Lower leg skin (tissue), 4 donors: Measurements from ENCODE around the gene NDUFA7. TPM values are rescaled to one million over a fixed set of nuclear protein-coding genes. Genes with fewer than 3 reads are reported as not detected.
A peak's percentile ranks its signal among the peaks of the same experiment; 100 is the strongest.
"Not testable (repeated sequence)": the region's sequence is repeated elsewhere in the genome, so short reads cannot be mapped to it uniquely, and the experiment has no call there.

Experiments
- DNase-seq, 2 donors: peaks; one replicate each; pipeline ENCODE4 v3.0.0-alpha.2; 2019; ENCODE audit warnings: low spot score in 2 of 2
- H3K4me3 ChIP-seq: fragments of 200-600 bp; sonication (generic); 2 replicates; pipeline ENCODE4 v1.5.1; 2017; ENCODE audit warnings: mild to moderate bottlenecking, low read depth; ENCODE audit not compliant: poor library complexity, severe bottlenecking
- CTCF ChIP-seq, 3 donors: fragments of 450-650 bp; IDR thresholded peaks; one replicate each; pipeline ENCODE4 v1.5.1; 2016; ENCODE audit warnings: antibody characterized with exemption in 3 of 3, mild to moderate bottlenecking in 3 of 3, moderate library complexity in 2 of 3
- POLR2A ChIP-seq, 2 donors: fragments of 450-650 bp; IDR thresholded peaks; one replicate each; pipeline ENCODE4 v1.6.1; 2016 to 2017; ENCODE audit warnings: antibody characterized with exemption in 2 of 2, mild to moderate bottlenecking in 1 of 2, moderate library complexity in 1 of 2
- WGBS, 2 donors: methylation state at CpG; one replicate each; pipeline ENCODE4 v1.1.5; 2018; 5-methylcytosine and 5-hydroxymethylcytosine counted together
- intact Hi-C: fragments of 100-400 bp; cut with DNase I; formaldehyde crosslinking; loops from one replicate; pipeline ENCODE4 v1.15.0; 2023; ENCODE audit warnings: low total_unique reads
- total RNA-seq, 4 donors: library from RNA; depleted of rRNA; stranded (reverse); fragments of >200 nt; gene quantifications; one replicate each; pipeline ENCODE4 v1.1.0, GENCODE V29; 2016

The NDUFA7 gene
- total RNA-seq, 4 donors from 2014 or later: 24.5 to 39.5 (median 32.3) TPM

- WGBS, 2 donors: 79 to 85% methylated on average over 4 of the region's 4 CpGs
- TF ChIP-seq CTCF (IDR thresholded peaks at IDR 0.05) (peak in 1 of 3 donors; percentile 13), POLR2A (IDR thresholded peaks at IDR 0.05) (no peak)
- no peak for DNase-seq
- H3K4me3 ChIP-seq: no peak overlapping the region
- intact Hi-C loops: loop anchor here (10.0 kb wide), 1 partner anchor 148 kb away; the partner anchor contains the start of gene PRAM1
Measured at GRCh38 chr19:8357007-8357521, 35.9 kb upstream of the NDUFA7 start.

- WGBS, 2 donors: 69 to 72% methylated on average over 6 of the region's 6 CpGs
- intact Hi-C loops: loop anchor here (10.0 kb wide), 1 partner anchor 149 kb away; the partner anchor contains the start of gene PRAM1
- no peak overlapping the region for H3K4me3 ChIP-seq
- peak in 1 of 2 donors; percentile 64 for DNase-seq
- no peak for TF ChIP-seq CTCF (IDR thresholded peaks at IDR 0.05)
- TF ChIP-seq POLR2A (IDR thresholded peaks at IDR 0.05): no peak
Measured at GRCh38 chr19:8355631-8356402, 34.6 kb upstream of the NDUFA7 start.

GRCh38 chr19:8352845-8353244 lies 31.7 kb upstream of the NDUFA7 start:
- 38 to 57% methylated on average over 5 of the region's 5 CpGs for WGBS, 2 donors
- not testable (repeated sequence) for DNase-seq, H3K4me3 ChIP-seq
- intact Hi-C loops: loop anchor here (5.0 to 10.0 kb wide), 2 partner anchors 44 to 152 kb away; partner anchors contain the start of gene PRAM1

- H3K4me3 ChIP-seq: no peak overlapping the region
- intact Hi-C loops: loop anchor here (5.0 to 10.0 kb wide), 2 partner anchors 45 to 153 kb away; partner anchors contain the start of gene PRAM1
Measured at GRCh38 chr19:8352134-8352827, 31.1 kb upstream of the NDUFA7 start.

GRCh38 chr19:8349629-8350372 lies 28.6 kb upstream of the NDUFA7 start:
- intact Hi-C loops: loop anchor here (5.0 to 10.0 kb wide), 2 partner anchors 48 to 155 kb away; partner anchors contain the start of gene PRAM1
- not testable (repeated sequence) for DNase-seq, H3K4me3 ChIP-seq
- WGBS, 2 donors: 70 to 73% methylated on average over 8 of the region's 8 CpGs

More at GRCh38 chr19:8352134-8352827, 31.1 kb upstream of the NDUFA7 start:
- no peak for DNase-seq
- WGBS, 2 donors: 21 to 25% methylated on average over 10 of the region's 10 CpGs
- no peak for TF ChIP-seq CTCF (IDR thresholded peaks at IDR 0.05)
- no peak for TF ChIP-seq POLR2A (IDR thresholded peaks at IDR 0.05)

- intact Hi-C loops: no loop called here
- 32 to 49% methylated on average over 9 to 11 of the region's 11 CpGs for WGBS, 2 donors
Measured at GRCh38 chr19:8343483-8343844, 22.3 kb upstream of the NDUFA7 start.

More at GRCh38 chr19:8343483-8343844, 22.3 kb upstream of the NDUFA7 start:
- TF ChIP-seq CTCF (IDR thresholded peaks at IDR 0.05): no peak
- no peak for TF ChIP-seq POLR2A (IDR thresholded peaks at IDR 0.05)
- no peak overlapping the region for H3K4me3 ChIP-seq
- no peak for DNase-seq
